ENCODE data around the gene NDUFV1.

GRCh38 chr11:67606492-67607295, at the start of gene NDUFV1:
- TF ChIP-seq CTCF (IDR thresholded peaks at IDR 0.05) (peak; percentile 42 to 73 (median 58)), POLR2A (IDR thresholded peaks at IDR 0.05) (peak; percentile 56 to 70)
